Mucosa of descending colon (tissue), 3 donors: ENCODE results near the gene OCSTAMP. TPM values are rescaled to one million over a fixed set of nuclear protein-coding genes. Genes with fewer than 3 reads are reported as not detected.

ENCODE experiments used
- ATAC-seq: fragments of 200-7000 bp; cut with Tn5 transposase; one replicate; pipeline ENCODE4 v1.9.1; 2020; ENCODE audit warnings: mild to moderate bottlenecking, moderate library complexity
- DNase-seq, 3 donors: peaks; one replicate each; pipeline ENCODE4 v3.0.0-alpha.2; 2020
- H3K36me3 ChIP-seq: fragments of 200-600 bp; one replicate; pipeline ENCODE4 v1.8.0; 2021; ENCODE audit warnings: low read depth, mild to moderate bottlenecking
- H3K4me1 ChIP-seq: fragments of 200-600 bp; one replicate; pipeline ENCODE4 v1.8.0; 2021; ENCODE audit warnings: low read depth, mild to moderate bottlenecking
- H3K4me3 ChIP-seq: fragments of 200-600 bp; one replicate; pipeline ENCODE4 v1.8.0; 2021; ENCODE audit warnings: mild to moderate bottlenecking
- H3K9me3 ChIP-seq: fragments of 200-600 bp; one replicate; pipeline ENCODE4 v1.8.0; 2021; ENCODE audit warnings: mild to moderate bottlenecking
- CTCF ChIP-seq: fragments of 200-600 bp; IDR thresholded peaks from one replicate; pipeline ENCODE4 v1.8.0; 2022; ENCODE audit warnings: antibody characterized with exemption, mild to moderate bottlenecking
- intact Hi-C, 2 donors: fragments of 100-400 bp; cut with DNase I in 1 of 2; cut with micrococcal nuclease in 1 of 2; formaldehyde crosslinking; loops; one replicate each; pipeline versions ENCODE4 v1.11.0 to v1.11.1; 2022; cut with DNase I, micrococcal nuclease
- total RNA-seq, 3 donors: library from RNA; stranded (reverse); fragmentation: NEBNext Ultra II Directional in 2 of 3; extraction: Animal tissue kit (Norgen Biotek cat#: 25700) in 2 of 3; gene quantifications; one replicate each; pipeline versions ENCODE4 v1.2.1 to v1.2.4, GENCODE V29; 2021 to 2023
- donor health status: DM: no; HTN: no; CAD: no; lungs with moderate emphysema.
- donor health status: DM: no; HTN: no; CAD: no.
- donor health status: DM: no; HTN: yes; CAD: no.

OCSTAMP gene
- total RNA-seq, 3 donors from 2014 or later, result not detected

DNA sequence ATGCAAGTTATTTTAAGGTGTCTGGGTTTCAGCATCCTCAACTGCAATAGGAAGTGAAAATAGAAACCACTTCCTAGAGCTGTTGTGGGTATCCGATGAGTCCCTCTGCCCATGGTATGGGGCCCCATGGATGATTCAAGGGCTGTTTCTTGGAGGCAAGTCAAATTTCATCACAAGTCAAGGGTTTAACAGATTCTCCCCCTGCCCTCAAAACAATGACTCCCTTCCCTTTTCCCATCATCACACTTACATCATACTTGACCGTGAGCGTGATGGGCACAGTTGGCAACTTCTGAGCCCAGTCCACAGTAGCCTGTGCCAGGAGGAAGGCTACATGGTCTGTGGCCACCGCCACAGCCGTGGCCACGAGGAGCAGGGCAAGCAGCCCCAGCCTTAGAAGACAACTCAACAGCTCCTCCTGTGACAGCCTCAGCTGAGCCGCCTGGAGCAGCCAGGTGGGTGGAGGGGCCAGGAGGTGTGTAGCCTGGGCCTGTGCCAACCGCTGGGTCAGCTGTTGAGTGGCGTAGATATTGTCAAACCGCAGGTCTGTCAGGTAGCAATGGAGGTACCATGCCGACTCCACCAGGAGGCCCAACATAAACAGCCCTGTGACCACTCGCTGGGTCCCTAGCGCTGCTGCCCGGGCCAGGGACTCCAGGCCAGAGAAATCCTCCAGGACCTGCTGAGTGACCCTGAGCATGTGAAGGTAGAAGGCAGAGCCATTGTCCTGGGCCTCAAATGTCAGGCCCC, 5.2 kb downstream of the OCSTAMP start:
- H3K36me3 ChIP-seq, result no peaks in the 10 kb centered on the region
- TF ChIP-seq CTCF, result no peak
- DNase-seq (no peak), ATAC-seq (no peak)
- no peak overlapping the region for H3K4me3 ChIP-seq
- H3K4me1 ChIP-seq, result no peaks in the 10 kb centered on the region
- H3K9me3 ChIP-seq, result no peaks in the 10 kb centered on the region
- intact Hi-C loops, result no loop called here

GRCh38 chr20:46544576-46544975, 5.9 kb downstream of the OCSTAMP start:
- no peak for ATAC-seq
- Histone ChIP-seq H3K4me3 (no peak overlapping the region), H3K4me1 (no peaks in the 10 kb centered on the region), H3K9me3 (no peaks in the 10 kb centered on the region), H3K36me3 (no peaks in the 10 kb centered on the region)
- intact Hi-C loops, result no loop called here
- no peak for TF ChIP-seq CTCF
- DNase-seq, result no peak

GRCh38 chr20:46543959-46544358, 6.5 kb downstream of the OCSTAMP start:
- no peak for ATAC-seq
- Histone ChIP-seq H3K36me3 (no peaks in the 10 kb centered on the region), H3K4me1 (no peaks in the 10 kb centered on the region), H3K9me3 (no peaks in the 10 kb centered on the region), H3K4me3 (no peak overlapping the region)
- no peak for TF ChIP-seq CTCF
- no peak for DNase-seq
- intact Hi-C loops, result no loop called here

- intact Hi-C loops, result no loop called here
- ATAC-seq (no peak), DNase-seq (no peak)
- Histone ChIP-seq H3K4me3 (no peak overlapping the region), H3K4me1 (no peaks in the 10 kb centered on the region), H3K36me3 (no peaks in the 10 kb centered on the region), H3K9me3 (no peaks in the 10 kb centered on the region)
- TF ChIP-seq CTCF, result no peak
These were observed 7.4 kb downstream of the OCSTAMP start for GRCh38 chr20:46543033-46543432.

GRCh38 chr20:46541229-46541935, 9.1 kb downstream of the OCSTAMP start:
- ATAC-seq (no peak), DNase-seq (no peak)
- Histone ChIP-seq H3K4me1 (no peaks in the 10 kb centered on the region), H3K9me3 (no peaks in the 10 kb centered on the region), H3K36me3 (no peaks in the 10 kb centered on the region), H3K4me3 (no peak overlapping the region)
- no peak for TF ChIP-seq CTCF
- intact Hi-C loops, result no loop called here
